HepG2 (cell line): ENCODE measurements around the gene ADIPOR1. TPM values are rescaled to one million over a fixed set of nuclear protein-coding genes. Genes with fewer than 3 reads are reported as not detected.
A peak's percentile ranks its signal among the peaks of the same experiment; 100 is the strongest.

Source experiments
- CAMTA2 ChIP-seq: sonication (generic); formaldehyde crosslinking; IDR thresholded peaks from 2 replicates; pipeline ENCODE4 v1.4.0; 2020; ENCODE audit warnings: mild to moderate bottlenecking, missing genetic modification reagents, borderline replicate concordance
- CBX2 ChIP-seq, 2 experiments: fragments of 200-600 bp in 1 of 2; sonication (generic); formaldehyde crosslinking in 1 of 2; IDR thresholded peaks; 2 replicates each; pipeline versions ENCODE4 v1.7.0 to v1.8.1; 2018 to 2022; ENCODE audit warnings: low read depth in 2 of 2, low read length in 1 of 2, mild to moderate bottlenecking in 1 of 2, missing genetic modification reagents in 1 of 2
- MAFK ChIP-seq, 2 experiments: IDR thresholded peaks in 1 of 2; conservative IDR thresholded peaks in 1 of 2; 2 replicates each; pipeline ENCODE4 v1.6.1; 2011; ENCODE audit warnings: improper control_type of control experiment in 2 of 2, low read length in 2 of 2
- POLR2AphosphoS2 ChIP-seq: IDR thresholded peaks from 2 replicates; pipeline ENCODE4 v1.6.1; 2011; ENCODE audit warnings: low read depth, low read length, improper control_type of control experiment
- REPIN1 ChIP-seq: sonication (generic); formaldehyde crosslinking; IDR thresholded peaks from 2 replicates; pipeline ENCODE4 v1.8.0; 2022; ENCODE audit warnings: missing genetic modification reagents, low read depth, mild to moderate bottlenecking, borderline replicate concordance
- THAP7 ChIP-seq: sonication (generic); formaldehyde crosslinking; IDR thresholded peaks from 2 replicates; pipeline ENCODE4 v1.8.1; 2023; ENCODE audit warnings: mild to moderate bottlenecking, missing genetic modification reagents
- XBP1 ChIP-seq: sonication (generic); formaldehyde crosslinking; IDR thresholded peaks from 2 replicates; pipeline ENCODE4 v1.5.0; 2020; ENCODE audit warnings: missing genetic modification reagents
- YEATS4 ChIP-seq: sonication (generic); formaldehyde crosslinking; IDR thresholded peaks from 2 replicates; pipeline ENCODE4 v1.4.0; 2020; ENCODE audit warnings: missing genetic modification reagents, borderline replicate concordance
- ZFP90 ChIP-seq: sonication (generic); formaldehyde crosslinking; IDR thresholded peaks from 2 replicates; pipeline ENCODE4 v1.8.0; 2022; ENCODE audit warnings: missing genetic modification reagents, mild to moderate bottlenecking, inconsistent platforms, borderline replicate concordance
- ZNF17 ChIP-seq: sonication (generic); formaldehyde crosslinking; IDR thresholded peaks from 2 replicates; pipeline ENCODE4 v1.5.0; 2020; ENCODE audit warnings: mild to moderate bottlenecking, missing genetic modification reagents
- ZNF30 ChIP-seq: sonication (generic); formaldehyde crosslinking; IDR thresholded peaks from 2 replicates; pipeline ENCODE4 v1.5.0; 2020; ENCODE audit warnings: mild to moderate bottlenecking, missing genetic modification reagents
- ZNF33B ChIP-seq: sonication (generic); formaldehyde crosslinking; IDR thresholded peaks from 2 replicates; pipeline ENCODE4 v1.5.1; 2020; ENCODE audit warnings: mild to moderate bottlenecking, missing genetic modification reagents
- ZNF629 ChIP-seq: sonication (generic); formaldehyde crosslinking; conservative IDR thresholded peaks from 2 replicates; pipeline ENCODE4 v1.5.0; 2020; ENCODE audit warnings: missing genetic modification reagents
- polyA plus RNA-seq, 8 experiments: library from polyadenylated mRNA; depleted of rRNA in 3 of 8; stranded (reverse) in 7 of 8; unstranded in 1 of 8; fragments of >200 nt; fragmentation: Illumina TruSeq in 4 of 8; extraction: Trizol in 4 of 8; gene quantifications; 2 replicates each; pipeline versions ENCODE4 v1.2.1 to v1.2.3, GENCODE V29; 2011 to 2016; ENCODE audit warnings: low read depth in 4 of 8, missing spikeins in 1 of 8, mixed read lengths in 1 of 8; ENCODE audit not compliant: insufficient read depth in 1 of 8
- total RNA-seq, 5 experiments: library from RNA; depleted of rRNA; stranded (reverse); fragments of >200 nt; fragmentation: Illumina TruSeq; extraction: Trizol; gene quantifications; 2 replicates each; pipeline ENCODE4 v1.2.3, GENCODE V29; 2016; ENCODE audit warnings: low read depth in 1 of 5
- TF ChIP-seq, protein P1 (sequence below): sonication (generic); formaldehyde crosslinking; IDR thresholded peaks from 2 replicates; pipeline ENCODE4 v1.8.1; 2023; ENCODE audit warnings: missing genetic modification reagents, inconsistent platforms, borderline replicate concordance
- TF ChIP-seq, protein P2 (sequence below): sonication (generic); formaldehyde crosslinking; IDR thresholded peaks from 2 replicates; pipeline ENCODE4 v1.5.0; 2020; ENCODE audit warnings: mild to moderate bottlenecking, missing genetic modification reagents, borderline replicate concordance
- TF ChIP-seq, protein P3 (sequence below), 2 experiments: sonication (generic) in 1 of 2; formaldehyde crosslinking in 1 of 2; IDR thresholded peaks; 2 replicates each; pipeline versions ENCODE4 v1.5.1 to v1.6.1; 2011 to 2020; ENCODE audit warnings: borderline replicate concordance in 1 of 2, low read depth in 1 of 2, low read length in 1 of 2, mild to moderate bottlenecking in 1 of 2, missing genetic modification reagents in 1 of 2, moderate library complexity in 1 of 2
- TF ChIP-seq, protein P4 (sequence below): sonication (generic); formaldehyde crosslinking; IDR thresholded peaks from 2 replicates; pipeline ENCODE4 v1.8.0; 2022; ENCODE audit warnings: missing genetic modification reagents, mild to moderate bottlenecking, borderline replicate concordance

ADIPOR1 gene
- total and polyA plus RNA-seq, 2 of the 13 experiments (the other 11 are each of a cell fraction or from before 2014, with no cell fraction given): 60.0 to 141 TPM

GRCh38 chr1:202926581-202927491 lies 31.3 kb downstream of the ADIPOR1 start, which contains the start of gene KLHL12 (continued):
- TF ChIP-seq REPIN1 (CRISPR knock-in tag) (peak; percentile 90; the same call in 1 of the 2 replicates), POLR2AphosphoS2 (no peak), CAMTA2 (CRISPR knock-in tag) (no peak), ZNF33B (0 out of 2 replicates have a peak, but pooled peaks have one; percentile 23), ZNF629 (CRISPR knock-in tag) (peak; percentile 45; the same call in 1 of the 2 replicates), THAP7 (CRISPR knock-in tag) (peak; percentile 90), MAFK (conservative IDR thresholded peaks at IDR 0.05 in 1 of 2, IDR thresholded peaks at IDR 0.05 in 1 of 2; ENCODE audit: low read length in 2 of 2) (no peak), ZFP90 (CRISPR knock-in tag) (peak; percentile 96), CBX2 (IDR thresholded peaks at IDR 0.05; ENCODE audit: low read depth, low read length) (no peak), CBX2 (CRISPR knock-in tag; IDR thresholded peaks at IDR 0.05; ENCODE audit: low read depth) (no peak), YEATS4 (CRISPR knock-in tag) (peak; percentile 95), ZNF30 (CRISPR knock-in tag) (no peak), XBP1 (CRISPR knock-in tag) (0 out of 2 replicates have a peak, but pooled peaks have one; percentile 58), ZNF17 (CRISPR knock-in tag) (no peak)
- TF ChIP-seq, protein P1, sequence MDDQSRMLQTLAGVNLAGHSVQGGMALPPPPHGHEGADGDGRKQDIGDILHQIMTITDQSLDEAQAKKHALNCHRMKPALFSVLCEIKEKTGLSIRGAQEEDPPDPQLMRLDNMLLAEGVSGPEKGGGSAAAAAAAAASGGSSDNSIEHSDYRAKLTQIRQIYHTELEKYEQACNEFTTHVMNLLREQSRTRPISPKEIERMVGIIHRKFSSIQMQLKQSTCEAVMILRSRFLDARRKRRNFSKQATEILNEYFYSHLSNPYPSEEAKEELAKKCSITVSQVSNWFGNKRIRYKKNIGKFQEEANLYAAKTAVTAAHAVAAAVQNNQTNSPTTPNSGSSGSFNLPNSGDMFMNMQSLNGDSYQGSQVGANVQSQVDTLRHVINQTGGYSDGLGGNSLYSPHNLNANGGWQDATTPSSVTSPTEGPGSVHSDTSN: no peak
- TF ChIP-seq, protein P2, sequence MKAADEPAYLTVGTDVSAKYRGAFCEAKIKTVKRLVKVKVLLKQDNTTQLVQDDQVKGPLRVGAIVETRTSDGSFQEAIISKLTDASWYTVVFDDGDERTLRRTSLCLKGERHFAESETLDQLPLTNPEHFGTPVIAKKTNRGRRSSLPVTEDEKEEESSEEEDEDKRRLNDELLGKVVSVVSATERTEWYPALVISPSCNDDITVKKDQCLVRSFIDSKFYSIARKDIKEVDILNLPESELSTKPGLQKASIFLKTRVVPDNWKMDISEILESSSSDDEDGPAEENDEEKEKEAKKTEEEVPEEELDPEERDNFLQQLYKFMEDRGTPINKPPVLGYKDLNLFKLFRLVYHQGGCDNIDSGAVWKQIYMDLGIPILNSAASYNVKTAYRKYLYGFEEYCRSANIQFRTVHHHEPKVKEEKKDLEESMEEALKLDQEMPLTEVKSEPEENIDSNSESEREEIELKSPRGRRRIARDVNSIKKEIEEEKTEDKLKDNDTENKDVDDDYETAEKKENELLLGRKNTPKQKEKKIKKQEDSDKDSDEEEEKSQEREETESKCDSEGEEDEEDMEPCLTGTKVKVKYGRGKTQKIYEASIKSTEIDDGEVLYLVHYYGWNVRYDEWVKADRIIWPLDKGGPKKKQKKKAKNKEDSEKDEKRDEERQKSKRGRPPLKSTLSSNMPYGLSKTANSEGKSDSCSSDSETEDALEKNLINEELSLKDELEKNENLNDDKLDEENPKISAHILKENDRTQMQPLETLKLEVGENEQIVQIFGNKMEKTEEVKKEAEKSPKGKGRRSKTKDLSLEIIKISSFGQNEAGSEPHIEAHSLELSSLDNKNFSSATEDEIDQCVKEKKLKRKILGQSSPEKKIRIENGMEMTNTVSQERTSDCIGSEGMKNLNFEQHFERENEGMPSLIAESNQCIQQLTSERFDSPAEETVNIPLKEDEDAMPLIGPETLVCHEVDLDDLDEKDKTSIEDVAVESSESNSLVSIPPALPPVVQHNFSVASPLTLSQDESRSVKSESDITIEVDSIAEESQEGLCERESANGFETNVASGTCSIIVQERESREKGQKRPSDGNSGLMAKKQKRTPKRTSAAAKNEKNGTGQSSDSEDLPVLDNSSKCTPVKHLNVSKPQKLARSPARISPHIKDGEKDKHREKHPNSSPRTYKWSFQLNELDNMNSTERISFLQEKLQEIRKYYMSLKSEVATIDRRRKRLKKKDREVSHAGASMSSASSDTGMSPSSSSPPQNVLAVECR: peak; percentile 98
- TF ChIP-seq, protein P3, sequence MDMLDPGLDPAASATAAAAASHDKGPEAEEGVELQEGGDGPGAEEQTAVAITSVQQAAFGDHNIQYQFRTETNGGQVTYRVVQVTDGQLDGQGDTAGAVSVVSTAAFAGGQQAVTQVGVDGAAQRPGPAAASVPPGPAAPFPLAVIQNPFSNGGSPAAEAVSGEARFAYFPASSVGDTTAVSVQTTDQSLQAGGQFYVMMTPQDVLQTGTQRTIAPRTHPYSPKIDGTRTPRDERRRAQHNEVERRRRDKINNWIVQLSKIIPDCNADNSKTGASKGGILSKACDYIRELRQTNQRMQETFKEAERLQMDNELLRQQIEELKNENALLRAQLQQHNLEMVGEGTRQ (IDR thresholded peaks at IDR 0.05; ENCODE audit: low read depth, low read length): peak; percentile 100
- TF ChIP-seq, protein P3 (CRISPR knock-in tag; IDR thresholded peaks at IDR 0.05; ENCODE audit: borderline replicate concordance): peak; percentile 99
- TF ChIP-seq, protein P4, sequence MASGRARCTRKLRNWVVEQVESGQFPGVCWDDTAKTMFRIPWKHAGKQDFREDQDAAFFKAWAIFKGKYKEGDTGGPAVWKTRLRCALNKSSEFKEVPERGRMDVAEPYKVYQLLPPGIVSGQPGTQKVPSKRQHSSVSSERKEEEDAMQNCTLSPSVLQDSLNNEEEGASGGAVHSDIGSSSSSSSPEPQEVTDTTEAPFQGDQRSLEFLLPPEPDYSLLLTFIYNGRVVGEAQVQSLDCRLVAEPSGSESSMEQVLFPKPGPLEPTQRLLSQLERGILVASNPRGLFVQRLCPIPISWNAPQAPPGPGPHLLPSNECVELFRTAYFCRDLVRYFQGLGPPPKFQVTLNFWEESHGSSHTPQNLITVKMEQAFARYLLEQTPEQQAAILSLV (CRISPR knock-in tag): peak; percentile 86
